HepG2 (cell line): ENCODE results near the gene PALM. TPM values are rescaled to one million over a fixed set of nuclear protein-coding genes. Genes with fewer than 3 reads are reported as not detected.

Experiments used
- ARID4A ChIP-seq: sonication (generic); formaldehyde crosslinking; IDR thresholded peaks from 2 replicates; pipeline ENCODE4 v1.5.0; 2020; ENCODE audit warnings: mild to moderate bottlenecking, missing genetic modification reagents, borderline replicate concordance
- ATF1 ChIP-seq: IDR thresholded peaks from 2 replicates; pipeline ENCODE4 v1.6.1; 2016; ENCODE audit warnings: mild to moderate bottlenecking, control low read depth
- HNRNPK ChIP-seq: fragments of 200-400 bp; formaldehyde crosslinking; IDR thresholded peaks from 2 replicates; pipeline ENCODE4 v1.6.1; 2018; ENCODE audit warnings: low read length, low read depth, moderate library complexity, mild to moderate bottlenecking; ENCODE audit not compliant: poor library complexity, severe bottlenecking
- MYPOP ChIP-seq: sonication (generic); formaldehyde crosslinking; IDR thresholded peaks from 2 replicates; pipeline ENCODE4 v1.8.1; 2023; ENCODE audit warnings: mild to moderate bottlenecking, moderate library complexity, missing genetic modification reagents
- NFIB ChIP-seq: sonication (generic); formaldehyde crosslinking; IDR thresholded peaks from 2 replicates; pipeline ENCODE4 v1.9.0; 2021; ENCODE audit warnings: missing genetic modification reagents, mild to moderate bottlenecking, borderline replicate concordance
- POLR2AphosphoS5 ChIP-seq: IDR thresholded peaks from 2 replicates; pipeline ENCODE4 v1.6.1; 2012; ENCODE audit warnings: low read depth, low read length
- RARG ChIP-seq: sonication (generic); formaldehyde crosslinking; IDR thresholded peaks from 2 replicates; pipeline ENCODE4 v1.4.0; 2020; ENCODE audit warnings: low read depth, mild to moderate bottlenecking, missing genetic modification reagents
- SRSF1 ChIP-seq: fragments of 200-400 bp; formaldehyde crosslinking; optimal IDR thresholded peaks from 2 replicates; pipeline ENCODE3; 2017; ENCODE audit warnings: mild to moderate bottlenecking, low read depth, low read length, moderate library complexity
- TCF7L2 ChIP-seq: IDR thresholded peaks from 2 replicates; pipeline ENCODE4 v1.6.1; 2011; ENCODE audit warnings: mild to moderate bottlenecking, low read depth, low read length, moderate library complexity
- ZHX2 ChIP-seq, 2 experiments: sonication (generic) in 1 of 2; formaldehyde crosslinking in 1 of 2; IDR thresholded peaks; 2 replicates each; pipeline versions ENCODE4 v1.6.1 to v1.9.0; 2014 to 2022; ENCODE audit warnings: antibody characterized with exemption in 1 of 2, borderline replicate concordance in 1 of 2, inconsistent platforms in 1 of 2, low read depth in 1 of 2, missing genetic modification reagents in 1 of 2
- ZNF354B ChIP-seq: sonication (generic); formaldehyde crosslinking; IDR thresholded peaks from 2 replicates; pipeline ENCODE4 v1.8.0; 2022; ENCODE audit warnings: mild to moderate bottlenecking, missing genetic modification reagents
- ZNF441 ChIP-seq: sonication (generic); formaldehyde crosslinking; IDR thresholded peaks from 2 replicates; pipeline ENCODE4 v1.7.0; 2021; ENCODE audit warnings: missing genetic modification reagents, borderline replicate concordance
- ZNF446 ChIP-seq: sonication (generic); formaldehyde crosslinking; IDR thresholded peaks from 2 replicates; pipeline ENCODE4 v1.5.0; 2020; ENCODE audit warnings: mild to moderate bottlenecking, missing genetic modification reagents
- ZNF800 ChIP-seq: sonication (generic); formaldehyde crosslinking; IDR thresholded peaks from 2 replicates; pipeline ENCODE4 v1.4.0; 2020; ENCODE audit warnings: missing genetic modification reagents
- polyA plus RNA-seq, 8 experiments: library from polyadenylated mRNA; depleted of rRNA in 3 of 8; stranded (reverse) in 7 of 8; unstranded in 1 of 8; fragments of >200 nt; fragmentation: Illumina TruSeq in 4 of 8; extraction: Trizol in 4 of 8; gene quantifications; 2 replicates each; pipeline versions ENCODE4 v1.2.1 to v1.2.3, GENCODE V29; 2011 to 2016; ENCODE audit warnings: low read depth in 4 of 8, missing spikeins in 1 of 8, mixed read lengths in 1 of 8; ENCODE audit not compliant: insufficient read depth in 1 of 8
- total RNA-seq, 5 experiments: library from RNA; depleted of rRNA; stranded (reverse); fragments of >200 nt; fragmentation: Illumina TruSeq; extraction: Trizol; gene quantifications; 2 replicates each; pipeline ENCODE4 v1.2.3, GENCODE V29; 2016; ENCODE audit warnings: low read depth in 1 of 5

The PALM gene
- total and polyA plus RNA-seq, 2 of the 13 experiments (the other 11 are each of a cell fraction or from before 2014, with no cell fraction given), result 4.0 to 9.7 TPM

GRCh38 chr19:752652-753517 is 44.1 kb downstream of the PALM start (continued):
- TF ChIP-seq ZHX2 (IDR thresholded peaks at IDR 0.05; ENCODE audit: low read depth) (no peak), ZHX2 (CRISPR knock-in tag; IDR thresholded peaks at IDR 0.05; ENCODE audit: borderline replicate concordance) (no peak), RARG (no peak), TCF7L2 (no peak), HNRNPK (no peak), ZNF354B (CRISPR knock-in tag) (no peak), MYPOP (no peak), ATF1 (CRISPR knock-in tag) (no peak), POLR2AphosphoS5 (no peak), ZNF800 (CRISPR knock-in tag) (no peak), ARID4A (CRISPR knock-in tag) (peak; percentile 61; the same call in 1 of the 2 replicates), NFIB (CRISPR knock-in tag) (no peak), ZNF446 (CRISPR knock-in tag) (no peak), ZNF441 (0 out of 2 replicates have a peak, but pooled peaks have one; percentile 44), SRSF1 (peak; percentile 71)
